ENCODE measurements around the gene KRTAP9-4. TPM values are rescaled to one million over a fixed set of nuclear protein-coding genes. Genes with fewer than 3 reads are reported as not detected.

Gene KRTAP9-4
- total and polyA plus RNA-seq, 2 donors (not counting 3 experiments of a cell fraction or from before 2014, with no cell fraction given): not detected

- H3K9me3 ChIP-seq (replicated peaks; ENCODE audit: control insufficient read depth, insufficient read depth, low read length): no peaks in the 10 kb centered on the region
- no peaks in the 10 kb centered on the region for H3K36me3 ChIP-seq (ENCODE audit: control insufficient read depth in 2 of 2, extremely low read depth in 1 of 2, insufficient read depth in 2 of 2, low read length in 2 of 2)
- no peak for DNase-seq (ENCODE audit: low read depth, low spot score)
- POLR2A ChIA-PET: no interaction called here
- H3K9ac ChIP-seq (replicated peaks; ENCODE audit: extremely low read depth, insufficient read depth, low read length): no peak overlapping the region
- BruUV-seq (replicated peaks): no TSS peak
- dilution Hi-C loops (cut with MboI; ENCODE audit: extremely low pct_ligation_motif_present, low sequenced_read_pairs) (no loop called here), intact Hi-C loops (cut with micrococcal nuclease) (no loop called here)
- no peaks in the 10 kb centered on the region for H3K79me2 ChIP-seq (ENCODE audit: control insufficient read depth, insufficient read depth, low read length)
- no peak overlapping the region for H3K27ac ChIP-seq (ENCODE audit: insufficient read depth, low read depth, low read length)
- H4K20me1 ChIP-seq (replicated peaks; ENCODE audit: control insufficient read depth, extremely low read depth, insufficient read depth, low read length): no peaks in the 10 kb centered on the region
- FAIRE-seq: no peak
- no peak overlapping the region for H3K4me3 ChIP-seq (replicated peaks in 1 of 3; ENCODE audit: insufficient read depth in 1 of 3, low read depth in 1 of 3, low read length in 3 of 3)
- CTCF ChIA-PET: no interaction called here
- no peaks in the 10 kb centered on the region for H3K9me1 ChIP-seq (replicated peaks; ENCODE audit: control insufficient read depth, extremely low read depth, insufficient read depth, low read length)
- no peak overlapping the region for H3K4me2 ChIP-seq (ENCODE audit: insufficient read depth, low read length)
- H3K4me1 ChIP-seq (ENCODE audit: control insufficient read depth, extremely low read depth, insufficient read depth, low read length): no peaks in the 10 kb centered on the region
- no peak overlapping the region for H2AFZ ChIP-seq (ENCODE audit: low read depth, low read length)
- TF ChIP-seq GATA2 (IDR thresholded peaks at IDR 0.05; ENCODE audit: insufficient read depth, insufficient read length, low read depth, low read length): no peak
- TF ChIP-seq JUN (IDR thresholded peaks at IDR 0.05; ENCODE audit: borderline replicate concordance, insufficient read depth, insufficient read length, low read depth): no peak
- TF ChIP-seq, protein P1, sequence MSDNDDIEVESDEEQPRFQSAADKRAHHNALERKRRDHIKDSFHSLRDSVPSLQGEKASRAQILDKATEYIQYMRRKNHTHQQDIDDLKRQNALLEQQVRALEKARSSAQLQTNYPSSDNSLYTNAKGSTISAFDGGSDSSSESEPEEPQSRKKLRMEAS (IDR thresholded peaks at IDR 0.05; ENCODE audit: insufficient read depth, insufficient read length): no peak
- no peak for TF ChIP-seq POLR2AphosphoS5 (IDR thresholded peaks at IDR 0.05; ENCODE audit: insufficient read depth, low read depth, low read length)
- no peak for TF ChIP-seq MYC (IDR thresholded peaks at IDR 0.05; ENCODE audit: low read depth, low read length)
- no peak for TF ChIP-seq EZH2 (IDR thresholded peaks at IDR 0.05; ENCODE audit: borderline replicate concordance, low read depth, low read length, severe bottlenecking)
- TF ChIP-seq CTCF (IDR thresholded peaks at IDR 0.05; ENCODE audit: extremely low read depth in 1 of 2, insufficient read depth in 1 of 2, low read depth in 1 of 2, low read length in 2 of 2): no peak
- TF ChIP-seq FOS (IDR thresholded peaks at IDR 0.05; ENCODE audit: borderline replicate concordance, insufficient read depth, low read length): no peak
- no peak for TF ChIP-seq POLR2A (IDR thresholded peaks at IDR 0.05; ENCODE audit: low read depth, low read length)
- no peaks in the 10 kb centered on the region for H3K27me3 ChIP-seq (ENCODE audit: control insufficient read depth in 2 of 2, insufficient read depth in 2 of 2, low read length in 2 of 2)
Observed at GRCh38 chr17:41263212-41263611, 13.7 kb downstream of the KRTAP9-4 start.
